HCEC 1CT (cell line): ENCODE results near the gene FGB.

ENCODE experiments used
- DNase-seq: peaks from one replicate; pipeline ENCODE4 v3.0.0-alpha.2; 2017

FGB gene

DNA sequence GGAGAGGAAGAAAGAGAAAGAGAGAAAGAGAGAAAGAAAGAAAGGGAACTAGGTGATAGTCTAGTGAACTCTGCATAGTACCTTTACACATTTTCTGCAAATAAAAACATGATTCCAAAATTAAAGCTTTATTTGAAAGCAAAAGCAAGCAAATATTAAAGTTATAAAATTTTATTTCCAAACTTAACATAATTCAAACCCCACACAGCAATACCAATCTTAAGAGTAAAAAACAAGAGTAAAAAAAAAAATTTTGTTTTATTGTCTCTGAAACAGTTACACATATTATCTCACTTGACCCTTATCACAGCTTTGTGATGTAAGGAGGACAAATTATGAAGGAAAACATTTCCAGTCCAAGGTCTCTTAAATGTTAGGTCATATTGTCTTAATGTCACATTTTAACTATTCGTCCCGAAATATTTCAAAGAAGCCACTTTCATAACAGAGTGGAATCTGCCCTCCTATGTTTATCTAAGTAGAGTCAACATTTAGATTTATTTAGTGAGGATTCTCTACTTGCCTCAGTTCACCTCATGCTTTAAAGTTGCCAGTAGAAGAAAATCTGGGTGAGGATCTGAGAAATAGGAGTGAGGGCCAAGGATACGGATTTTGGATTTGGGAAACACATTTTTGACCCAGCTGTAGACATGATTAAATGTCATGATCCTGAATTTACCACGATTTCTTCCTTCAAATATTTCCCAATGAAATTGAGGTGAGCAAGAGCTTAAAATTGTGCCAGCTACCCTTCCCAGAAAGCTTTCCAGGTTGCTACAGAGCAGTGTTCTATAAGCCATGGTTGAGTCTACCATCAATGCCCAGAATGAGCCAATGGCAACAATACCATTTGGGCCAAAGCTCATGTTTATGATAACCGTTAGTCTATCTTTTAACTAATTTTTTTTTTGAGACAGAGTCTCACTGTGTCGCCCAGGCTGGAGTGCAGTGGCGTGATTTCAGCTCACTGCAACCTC lies 35.3 kb downstream of the FGB start:
- DNase-seq: no peak

- peak; percentile 15 for DNase-seq
Measured at GRCh38 chr4:154602404-154603020, 39.7 kb downstream of the FGB start.

- DNase-seq: no peak
Measured at GRCh38 chr4:154603033-154603943, 40.5 kb downstream of the FGB start.

- DNase-seq: no peak
Measured at GRCh38 chr4:154604696-154605200, 41.9 kb downstream of the FGB start.

DNA sequence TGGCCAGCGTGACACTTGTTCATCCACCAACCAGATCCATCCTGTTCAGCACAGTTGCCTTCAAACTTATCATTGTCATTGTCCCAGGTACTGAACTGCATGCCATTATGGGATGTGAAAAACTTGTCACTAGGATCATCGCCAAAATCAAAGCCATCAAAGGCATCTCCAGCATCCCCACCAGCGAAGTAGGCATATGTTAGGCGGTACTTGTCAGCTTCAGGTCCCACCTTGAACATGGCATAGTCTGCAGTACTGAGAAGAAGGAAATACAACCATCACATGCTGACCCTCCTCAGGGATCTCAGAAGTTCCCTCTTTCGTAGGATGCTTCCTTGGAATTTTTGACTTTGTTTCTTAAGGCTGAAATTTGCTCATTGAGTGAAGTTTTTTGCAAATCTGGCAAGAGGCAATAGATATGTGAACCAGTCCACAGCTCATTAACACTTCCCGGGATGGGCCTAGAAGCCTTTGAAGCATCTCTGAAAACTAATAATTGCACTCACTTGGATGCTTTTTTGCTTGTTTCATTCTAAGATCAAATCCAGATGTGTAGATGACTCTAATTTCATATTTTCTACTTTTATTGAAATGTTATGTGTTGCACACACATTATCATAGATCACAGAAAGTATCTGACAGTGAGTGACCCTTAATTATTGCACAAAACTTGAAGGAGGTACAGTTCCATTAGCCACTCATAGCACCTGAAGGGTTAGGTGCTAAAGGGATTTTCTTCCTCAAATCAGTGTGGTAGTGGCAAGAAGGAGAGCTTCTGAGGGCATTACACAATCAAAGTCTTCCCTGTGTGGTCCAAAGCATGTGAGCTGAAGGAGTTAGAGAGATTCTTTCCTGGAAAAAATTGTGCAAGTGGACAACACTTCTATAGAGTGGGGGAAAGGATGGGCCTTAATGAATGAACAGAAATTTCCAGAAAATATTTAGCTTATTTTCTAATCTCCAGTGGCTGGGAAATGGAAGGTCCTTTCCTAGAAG lies 44.2 kb downstream of the FGB start:
- no peak for DNase-seq

DNA sequence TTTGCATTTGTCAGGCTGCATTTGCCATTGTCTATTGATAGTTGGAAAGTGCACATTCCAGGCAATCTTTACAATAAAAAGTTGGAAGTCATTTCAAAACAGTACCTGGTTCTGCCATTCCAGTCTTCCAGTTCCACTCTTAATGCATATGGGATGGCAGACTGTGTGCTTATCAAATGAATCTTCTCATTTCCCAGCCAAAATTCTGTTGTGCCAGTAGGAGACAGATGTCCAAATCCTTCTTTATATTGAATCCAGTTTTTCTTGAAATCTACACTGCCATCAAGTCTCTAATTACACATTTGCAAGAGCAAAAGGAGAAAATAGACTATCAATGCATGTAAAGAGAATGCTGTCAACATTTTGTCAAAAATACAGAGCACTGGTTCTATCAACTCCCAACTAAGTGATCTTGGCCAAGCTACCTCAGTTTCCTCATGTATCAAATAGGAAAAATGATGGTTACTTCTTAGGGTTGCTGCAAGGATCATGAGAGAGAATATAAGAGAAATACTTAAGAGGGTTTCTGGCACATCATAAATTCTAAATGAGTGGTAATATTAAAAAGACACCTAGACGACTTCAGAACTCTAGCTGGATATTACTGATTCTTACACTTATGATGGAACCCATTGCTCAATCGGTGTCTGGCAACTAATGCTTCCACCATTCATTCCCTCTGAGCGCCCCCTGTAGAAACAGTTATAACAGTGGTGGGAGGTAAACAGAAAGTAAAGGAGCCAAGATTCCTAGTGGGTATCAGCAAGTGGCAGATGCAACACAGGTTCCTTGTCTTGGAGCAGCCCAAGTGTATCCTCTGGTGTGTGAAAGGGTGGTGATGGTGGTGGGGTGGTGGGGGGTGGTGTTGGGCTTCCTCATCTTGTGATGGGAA lies 45.8 kb downstream of the FGB start:
- DNase-seq: no peak

GRCh38 chr4:154609532-154609931 lies 46.7 kb downstream of the FGB start:
- DNase-seq: no peak

DNA sequence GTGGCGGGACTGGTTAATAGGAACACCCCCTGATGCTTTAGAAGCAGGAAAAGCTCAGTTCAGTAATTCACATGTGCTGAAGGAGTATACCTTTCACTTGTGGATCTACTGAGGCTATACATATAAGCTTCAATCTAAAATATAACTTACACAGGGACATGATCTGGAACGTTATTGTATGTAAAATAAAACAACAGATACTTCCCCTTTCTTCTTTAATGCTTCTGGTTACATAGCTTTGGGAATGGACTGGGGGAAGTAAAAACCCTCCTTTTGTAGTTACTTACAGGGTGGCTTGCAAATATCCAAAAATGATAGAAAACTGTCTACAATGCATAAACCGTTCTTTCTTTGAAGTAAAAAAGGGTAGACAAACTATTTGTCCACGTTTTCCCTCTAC lies 47.8 kb downstream of the FGB start:
- no peak for DNase-seq

DNA sequence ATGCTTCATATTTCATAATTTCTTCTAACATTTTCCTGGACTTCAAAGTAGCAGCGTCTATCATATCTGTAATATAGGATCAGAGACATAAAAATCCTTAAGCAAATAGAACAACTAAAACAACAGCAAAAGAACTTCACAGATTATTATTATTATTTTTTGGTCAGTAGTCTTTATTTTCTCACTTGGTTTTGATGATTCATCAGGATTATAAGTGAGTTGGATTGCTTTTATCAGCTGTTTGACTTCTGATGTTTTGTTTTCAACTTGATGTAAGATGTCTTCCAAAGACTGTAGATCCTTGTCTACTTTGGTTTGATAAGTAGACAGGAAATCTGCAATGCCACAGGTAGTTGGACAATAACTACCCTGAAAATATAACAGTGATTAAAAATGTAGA lies 49.0 kb downstream of the FGB start:
- DNase-seq: no peak

DNA sequence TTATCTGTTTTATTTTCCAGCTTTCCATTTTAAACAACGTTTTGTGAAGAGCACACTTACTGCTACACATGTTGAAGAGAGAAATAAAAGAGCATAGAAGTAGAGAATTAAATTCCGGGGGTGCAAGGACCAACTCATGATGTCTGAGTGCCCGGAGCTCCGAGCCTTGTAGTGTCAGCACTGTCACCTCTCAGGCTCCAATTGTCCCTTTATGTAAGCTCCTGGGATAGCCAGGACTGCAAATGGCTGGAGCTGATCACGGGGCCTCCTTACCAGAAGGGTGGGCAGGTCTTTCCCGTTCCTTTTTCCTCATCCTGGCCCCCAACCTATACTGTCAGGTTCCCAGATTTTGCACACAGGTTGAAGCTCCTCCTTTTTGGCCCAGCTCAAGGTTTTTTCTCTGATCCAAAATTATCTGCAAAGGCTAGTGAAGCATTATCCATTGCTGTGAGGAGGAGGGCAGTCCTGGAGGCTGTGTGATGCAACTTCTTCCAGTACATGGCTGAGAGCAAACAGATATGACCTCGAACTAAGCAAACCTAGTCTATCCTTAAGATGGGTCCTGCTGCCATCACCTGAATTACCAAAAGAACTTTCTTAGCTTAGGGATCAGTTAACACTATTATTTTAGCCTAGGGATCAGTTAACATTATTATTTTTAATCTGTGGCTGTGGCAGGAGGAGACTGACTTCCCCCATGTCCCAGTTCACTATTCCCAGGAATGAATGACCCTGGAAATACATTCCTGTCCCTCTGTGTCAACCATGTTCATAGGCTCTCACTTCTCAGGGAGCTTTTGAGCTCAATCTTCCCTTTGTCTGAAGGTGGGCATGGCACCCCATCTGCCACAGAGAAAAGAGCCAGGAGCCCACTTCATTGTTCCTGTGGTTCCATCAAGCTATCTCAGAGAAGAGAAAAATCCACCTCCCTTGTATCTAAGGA lies 49.9 kb downstream of the FGB start, which contains the start of gene FGG:
FGG (minus strand) TSS at position 185 of the 943 bp plus-strand sequence; CDS start at position 138, 47 bp downstream.
- no peak for DNase-seq

- DNase-seq: no peak
Measured at GRCh38 chr4:154614306-154614705, 51.5 kb downstream of the FGB start.

DNA sequence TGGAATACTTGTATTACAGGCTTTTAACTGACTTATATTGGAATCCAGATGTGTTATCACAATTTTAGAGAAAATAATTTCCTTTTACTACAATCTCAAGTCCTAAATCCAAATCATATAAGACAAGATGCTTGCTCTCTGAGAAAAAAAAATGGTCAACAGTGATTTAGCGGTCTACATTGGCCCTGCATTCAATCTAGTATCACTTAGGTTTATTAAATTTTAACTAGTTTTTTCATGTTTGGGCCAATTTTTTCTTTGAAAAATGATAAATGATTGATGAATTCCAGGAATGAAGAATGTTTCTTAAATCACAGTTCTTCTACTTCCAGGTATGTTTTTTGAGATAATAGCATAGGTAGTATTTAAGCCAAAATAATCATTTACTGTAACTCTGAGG lies 52.4 kb downstream of the FGB start:
- DNase-seq: no peak

DNA sequence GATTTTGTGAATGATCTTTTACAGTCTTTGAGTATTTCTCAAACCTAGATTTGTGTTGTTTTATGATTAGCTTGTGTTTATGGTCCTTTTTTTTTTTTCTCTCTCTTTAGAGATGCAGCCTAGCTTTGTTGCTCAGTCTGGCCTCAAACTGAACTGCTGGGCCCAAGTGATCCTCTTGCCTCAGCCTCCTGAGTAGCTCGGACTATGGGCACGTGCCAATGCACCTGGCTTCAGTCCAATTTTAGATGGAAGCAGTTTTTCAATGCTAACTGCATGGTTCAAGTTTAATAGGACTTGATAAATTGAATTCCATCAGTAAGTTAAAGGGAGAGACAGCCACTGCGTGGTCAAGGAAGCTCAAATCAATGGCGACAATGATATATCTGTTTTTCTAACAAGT lies 53.5 kb downstream of the FGB start:
- DNase-seq: no peak

DNA sequence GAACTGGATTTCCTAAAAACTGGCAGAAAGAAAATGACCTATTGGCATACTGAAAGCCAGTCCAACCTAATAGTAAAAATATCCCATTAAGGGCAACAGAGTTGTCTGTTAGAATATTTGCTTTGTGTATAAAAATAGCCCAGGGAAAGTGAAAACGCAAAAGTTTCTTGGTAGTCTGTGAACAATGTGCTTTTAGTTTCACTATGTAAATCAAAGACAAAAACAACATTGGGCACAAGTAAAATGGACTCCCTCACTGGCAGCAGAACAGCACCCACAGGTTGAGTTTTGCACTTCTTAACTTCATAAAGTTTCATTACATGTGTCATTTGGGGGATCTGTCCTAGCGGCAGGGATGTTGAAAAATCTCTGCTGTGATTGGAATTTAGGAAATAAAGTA lies 53.9 kb downstream of the FGB start:
- no peak for DNase-seq

DNA sequence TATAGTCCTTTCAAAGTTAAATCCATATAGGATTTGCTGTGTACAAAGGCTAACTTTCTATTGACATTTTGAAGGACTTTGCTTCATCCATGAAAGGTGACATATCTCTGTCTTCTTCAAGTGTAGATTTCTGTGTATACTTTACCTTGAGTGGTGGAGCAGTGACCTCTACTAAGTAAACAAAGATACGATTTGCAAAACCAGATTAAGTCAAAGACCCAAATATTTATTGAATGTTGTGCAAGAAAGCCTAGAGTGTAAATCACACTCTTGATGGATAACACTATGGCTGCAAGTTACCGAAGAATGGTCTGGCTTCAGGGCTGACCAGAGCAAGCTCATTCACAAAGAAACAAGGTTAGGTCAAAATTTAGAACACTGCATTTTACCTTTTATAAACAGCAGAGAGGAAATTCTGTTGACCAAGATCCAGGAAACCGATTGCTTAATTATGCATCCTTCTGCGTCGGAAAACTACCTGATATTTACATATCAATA lies 55.1 kb downstream of the FGB start:
- no peak for DNase-seq

DNA sequence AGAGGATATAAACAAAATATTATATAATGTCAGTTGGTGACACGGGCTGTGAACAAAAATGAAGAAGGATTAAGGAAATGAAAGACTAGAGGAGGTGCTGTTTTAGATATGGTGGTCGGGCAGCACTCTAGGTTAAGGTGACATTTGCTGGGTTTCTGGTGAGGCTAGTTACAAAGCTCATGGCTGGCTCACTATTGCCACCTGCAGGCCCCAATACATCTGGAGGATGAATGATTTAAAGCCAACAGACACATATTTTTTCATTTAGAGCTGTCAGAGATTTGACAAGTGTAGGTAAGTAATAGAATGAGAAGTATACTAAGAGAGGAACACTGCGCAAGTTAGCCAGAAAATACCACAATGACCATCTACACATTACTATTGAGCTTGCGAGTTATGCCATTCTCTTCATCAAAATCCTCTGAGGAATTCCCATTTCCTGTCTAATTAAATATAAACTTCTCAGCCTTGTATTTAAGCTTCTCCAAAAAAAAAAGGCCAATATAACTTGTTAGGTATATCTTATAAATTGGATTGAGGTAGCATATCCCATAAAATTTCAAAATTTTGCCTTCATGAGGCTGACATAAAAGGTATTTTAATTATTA lies 56.0 kb downstream of the FGB start:
- DNase-seq: peak; percentile 25

DNA sequence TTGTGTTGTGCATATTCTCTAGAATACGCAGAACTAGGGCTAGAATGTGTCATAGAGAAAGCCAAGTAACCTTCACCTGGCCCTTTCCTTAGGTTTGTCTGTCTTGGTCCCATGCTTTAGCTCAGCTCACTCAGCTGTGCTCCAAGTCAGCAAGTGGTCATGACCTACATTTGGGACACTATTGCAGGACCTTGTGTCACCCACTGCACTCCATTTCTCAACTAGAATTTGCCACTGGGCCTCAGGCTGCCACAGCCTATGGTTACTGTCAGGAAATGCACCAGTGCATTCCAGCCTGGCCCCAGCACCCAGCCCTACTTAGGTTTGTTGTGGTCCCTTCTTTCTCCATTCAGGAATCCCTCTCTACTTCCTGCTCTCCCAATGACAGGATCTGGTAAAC lies 57.3 kb downstream of the FGB start:
- no peak for DNase-seq
